ENCODE results near the gene HELZ.

HELZ gene

GRCh38 chr17:67067571-67068482, 177.2 kb downstream of the HELZ start:
- no peak for DNase-seq (ENCODE audit: low read depth)
- H3K4me3 ChIP-seq (ENCODE audit: low read depth, low read length): no peak overlapping the region
- in situ Hi-C loops (cut with HindIII; ENCODE audit: low sequenced_read_pairs): no loop called here
- no peak for TF ChIP-seq CTCF (IDR thresholded peaks at IDR 0.05; ENCODE audit: low read depth, low read length, missing control alignments)

DNA sequence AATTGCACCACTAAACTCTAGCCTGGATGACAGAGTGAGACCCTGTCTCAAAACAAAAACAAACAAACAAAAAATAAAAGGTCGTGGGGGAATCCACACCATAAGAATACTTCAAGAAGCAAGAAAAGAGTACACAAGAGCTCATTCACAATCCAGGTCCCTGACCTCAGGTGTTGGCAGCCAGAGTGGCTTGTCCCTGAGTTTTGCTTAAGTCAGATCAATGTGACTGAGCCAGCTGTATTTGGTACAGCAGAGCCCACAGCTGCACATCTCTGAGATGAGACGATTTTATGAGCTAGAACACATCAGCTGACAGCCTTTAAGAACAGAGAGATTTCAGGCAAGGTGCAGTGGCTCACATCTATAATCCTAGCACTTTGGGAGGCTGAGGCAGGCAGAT, 178.3 kb downstream of the HELZ start:
- TF ChIP-seq CTCF (IDR thresholded peaks at IDR 0.05; ENCODE audit: low read depth, low read length, missing control alignments): no peak
- in situ Hi-C loops (cut with HindIII; ENCODE audit: low sequenced_read_pairs): no loop called here
- no peak for DNase-seq (ENCODE audit: low read depth)
- no peak overlapping the region for H3K4me3 ChIP-seq (ENCODE audit: low read depth, low read length)

DNA sequence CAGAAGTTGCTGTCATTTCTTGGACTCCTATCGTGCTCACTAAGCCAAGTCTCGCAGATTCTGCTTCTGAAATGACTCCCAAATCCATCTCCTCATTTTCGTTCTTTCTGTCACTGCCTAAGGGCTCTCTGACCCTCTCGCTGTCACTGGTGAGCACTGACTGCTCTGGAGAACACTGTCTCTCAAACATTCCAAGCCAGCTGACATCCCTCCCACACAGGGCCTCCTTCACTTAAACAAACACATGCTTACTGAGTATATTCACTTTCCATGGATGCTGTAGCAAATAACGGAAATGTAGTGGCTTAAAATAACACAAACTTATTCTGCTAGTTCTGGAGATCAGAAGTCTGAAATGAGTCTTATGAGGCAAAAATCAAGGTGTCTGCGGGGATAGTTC, 181.9 kb downstream of the HELZ start:
- no peak overlapping the region for H3K4me3 ChIP-seq (ENCODE audit: low read depth, low read length)
- TF ChIP-seq CTCF (IDR thresholded peaks at IDR 0.05; ENCODE audit: low read depth, low read length, missing control alignments): no peak
- DNase-seq (ENCODE audit: low read depth): no peak
- in situ Hi-C loops (cut with HindIII; ENCODE audit: low sequenced_read_pairs): no loop called here

GRCh38 chr17:67059372-67059771, 185.6 kb downstream of the HELZ start:
- no peak for TF ChIP-seq CTCF (IDR thresholded peaks at IDR 0.05; ENCODE audit: low read depth, low read length, missing control alignments)
- in situ Hi-C loops (cut with HindIII; ENCODE audit: low sequenced_read_pairs): no loop called here

GRCh38 chr17:67058036-67058435, 187.0 kb downstream of the HELZ start:
- TF ChIP-seq CTCF (IDR thresholded peaks at IDR 0.05; ENCODE audit: low read depth, low read length, missing control alignments): no peak
- H3K4me3 ChIP-seq (ENCODE audit: low read depth, low read length): no peak overlapping the region
- in situ Hi-C loops (cut with HindIII; ENCODE audit: low sequenced_read_pairs): no loop called here
- no peak for DNase-seq (ENCODE audit: low read depth)

More at GRCh38 chr17:67059372-67059771, 185.6 kb downstream of the HELZ start:
- H3K4me3 ChIP-seq (ENCODE audit: low read depth, low read length): no peak overlapping the region
- DNase-seq (ENCODE audit: low read depth): peak; percentile 5

DNA sequence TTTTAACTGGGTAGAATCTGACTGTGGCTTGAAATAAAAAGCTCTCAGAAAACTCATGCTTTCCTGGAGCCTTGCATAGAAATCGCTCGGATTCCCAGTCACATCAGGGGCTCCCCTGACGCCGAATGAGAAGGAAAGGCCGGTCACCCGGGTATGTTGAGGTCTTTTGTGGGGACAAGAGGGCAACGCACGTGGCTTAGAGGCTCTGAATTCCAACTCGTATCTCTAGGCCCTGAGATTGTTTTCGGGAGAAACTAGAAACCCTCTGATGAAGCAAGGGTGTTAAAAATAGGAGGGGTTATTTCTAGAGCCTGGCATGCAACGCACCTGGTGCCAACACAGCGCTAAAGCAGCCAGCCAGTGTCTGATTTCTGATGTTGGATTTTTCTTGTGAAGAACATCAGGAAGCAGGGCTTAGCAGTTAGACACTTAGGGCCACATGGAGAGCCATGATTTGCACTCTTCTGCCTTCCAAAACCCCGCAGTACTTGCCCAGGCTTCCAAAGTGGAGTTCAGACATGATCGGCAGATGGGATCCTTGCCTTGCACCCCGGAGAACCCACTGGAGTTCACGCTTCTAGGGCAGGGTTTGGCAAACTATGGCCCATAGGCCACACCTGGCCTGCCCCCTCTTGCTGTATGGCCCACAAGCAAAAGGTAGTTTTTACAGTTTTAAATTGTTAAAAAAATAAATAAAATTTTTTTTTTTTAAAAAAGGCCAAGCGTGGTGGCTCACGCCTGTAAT, 188.1 kb downstream of the HELZ start:
- TF ChIP-seq CTCF (IDR thresholded peaks at IDR 0.05; ENCODE audit: low read depth, low read length, missing control alignments): no peak
- in situ Hi-C loops (cut with HindIII; ENCODE audit: low sequenced_read_pairs): no loop called here
- H3K4me3 ChIP-seq (ENCODE audit: low read depth, low read length): no peak overlapping the region
- DNase-seq (ENCODE audit: low read depth): no peak

Measured in astrocyte of the cerebellum (primary cell).